HepG2 (cell line): ENCODE results near the gene OGG1. TPM values are rescaled to one million over a fixed set of nuclear protein-coding genes. Genes with fewer than 3 reads are reported as not detected.

ENCODE experiments used
- ARNT ChIP-seq: fragments of 450-650 bp; IDR thresholded peaks from 2 replicates; pipeline ENCODE4 v1.6.1; 2017
- ARNT2 ChIP-seq: sonication (generic); formaldehyde crosslinking; IDR thresholded peaks from 2 replicates; pipeline ENCODE4 v1.8.0; 2022; ENCODE audit warnings: mild to moderate bottlenecking, low read depth, missing genetic modification reagents, moderate library complexity
- BCL6 ChIP-seq: IDR thresholded peaks from 2 replicates; pipeline ENCODE4 v1.6.1; 2016; ENCODE audit warnings: missing genetic modification reagents, missing compliant biosample characterization
- KAT2B ChIP-seq: fragments of 150-350 bp; IDR thresholded peaks from 2 replicates; pipeline ENCODE4 v1.6.1; 2014; ENCODE audit warnings: low read depth, low read length, borderline replicate concordance
- KDM5A ChIP-seq: fragments of 200-600 bp; sonication (generic); IDR thresholded peaks from 2 replicates; pipeline ENCODE4 v1.7.0; 2018; ENCODE audit warnings: antibody characterized with exemption, mild to moderate bottlenecking, low read length, borderline replicate concordance
- MBNL3 ChIP-seq: fragments of 250-450 bp; sonication (Bioruptor Pico); conservative IDR thresholded peaks from 2 replicates; pipeline ENCODE4 v1.8.0; 2022; ENCODE audit warnings: mild to moderate bottlenecking, inconsistent platforms
- MXD3 ChIP-seq: IDR thresholded peaks from 2 replicates; pipeline ENCODE4 v1.6.1; 2016; ENCODE audit warnings: mild to moderate bottlenecking, missing biosample characterization, missing genetic modification reagents
- NR0B2 ChIP-seq: sonication (generic); formaldehyde crosslinking; IDR thresholded peaks from 2 replicates; pipeline ENCODE4 v1.4.0; 2020; ENCODE audit warnings: mild to moderate bottlenecking, missing genetic modification reagents
- NR2C2 ChIP-seq: sonication (generic); formaldehyde crosslinking; IDR thresholded peaks from 2 replicates; pipeline ENCODE4 v1.4.0; 2020; ENCODE audit warnings: missing genetic modification reagents, mild to moderate bottlenecking, moderate library complexity, borderline replicate concordance
- NR2F1 ChIP-seq, 2 experiments: fragments of 450-650 bp in 1 of 2; formaldehyde crosslinking in 1 of 2; IDR thresholded peaks; 2 replicates each; pipeline versions ENCODE4 v1.5.0 to v1.6.1; 2016 to 2020; ENCODE audit warnings: mild to moderate bottlenecking in 1 of 2, missing compliant biosample characterization in 1 of 2, missing genetic modification reagents in 1 of 2, moderate library complexity in 1 of 2
- POLR2AphosphoS2 ChIP-seq: IDR thresholded peaks from 2 replicates; pipeline ENCODE4 v1.6.1; 2011; ENCODE audit warnings: low read depth, low read length, improper control_type of control experiment
- RARA ChIP-seq: IDR thresholded peaks from 2 replicates; pipeline ENCODE4 v1.6.1; 2016; ENCODE audit warnings: missing genetic modification reagents, missing compliant biosample characterization
- RFXANK ChIP-seq: IDR thresholded peaks from 2 replicates; pipeline ENCODE4 v1.6.1; 2016
- SOX13 ChIP-seq, 3 experiments: fragments of 450-650 bp in 1 of 3; sonication (generic) in 1 of 3; formaldehyde crosslinking in 1 of 3; IDR thresholded peaks in 2 of 3; conservative IDR thresholded peaks in 1 of 3; 2 replicates each; pipeline versions ENCODE4 v1.5.0 to v1.6.1; 2016 to 2020; ENCODE audit warnings: antibody characterized with exemption in 1 of 3, mild to moderate bottlenecking in 1 of 3, missing compliant biosample characterization in 1 of 3, missing genetic modification reagents in 1 of 3, moderate library complexity in 1 of 3
- TFDP2 ChIP-seq: sonication (generic); formaldehyde crosslinking; IDR thresholded peaks from 2 replicates; pipeline ENCODE4 v1.4.0; 2020; ENCODE audit warnings: missing genetic modification reagents
- XRCC5 ChIP-seq: fragments of 200-400 bp; formaldehyde crosslinking; optimal IDR thresholded peaks from 2 replicates; pipeline ENCODE3; 2017; ENCODE audit warnings: mild to moderate bottlenecking, low read length
- ZBTB3 ChIP-seq: sonication (generic); formaldehyde crosslinking; IDR thresholded peaks from 2 replicates; pipeline ENCODE4 v1.4.0; 2020; ENCODE audit warnings: low read depth, mild to moderate bottlenecking, moderate library complexity, missing genetic modification reagents, borderline replicate concordance
- ZNF124 ChIP-seq: sonication (generic); formaldehyde crosslinking; IDR thresholded peaks from 2 replicates; pipeline ENCODE4 v1.4.0; 2020; ENCODE audit warnings: missing genetic modification reagents
- ZNF20 ChIP-seq: sonication (generic); formaldehyde crosslinking; IDR thresholded peaks from 2 replicates; pipeline ENCODE4 v1.4.0; 2020; ENCODE audit warnings: mild to moderate bottlenecking, moderate library complexity, missing genetic modification reagents
- ZNF460 ChIP-seq: sonication (generic); formaldehyde crosslinking; IDR thresholded peaks from 2 replicates; pipeline ENCODE4 v1.5.1; 2020; ENCODE audit warnings: missing genetic modification reagents, mild to moderate bottlenecking, borderline replicate concordance
- ZNF510 ChIP-seq: sonication (generic); formaldehyde crosslinking; IDR thresholded peaks from 2 replicates; pipeline ENCODE4 v1.4.0; 2020; ENCODE audit warnings: low read depth, mild to moderate bottlenecking, missing genetic modification reagents
- ZNF841 ChIP-seq: sonication (generic); formaldehyde crosslinking; IDR thresholded peaks from 2 replicates; pipeline ENCODE4 v1.8.1; 2023; ENCODE audit warnings: missing genetic modification reagents, borderline replicate concordance
- ZSCAN12 ChIP-seq: sonication (generic); formaldehyde crosslinking; IDR thresholded peaks from 2 replicates; pipeline ENCODE4 v1.9.0; 2021; ENCODE audit warnings: mild to moderate bottlenecking, missing genetic modification reagents
- polyA plus RNA-seq, 8 experiments: library from polyadenylated mRNA; depleted of rRNA in 3 of 8; stranded (reverse) in 7 of 8; unstranded in 1 of 8; fragments of >200 nt; fragmentation: Illumina TruSeq in 4 of 8; extraction: Trizol in 4 of 8; gene quantifications; 2 replicates each; pipeline versions ENCODE4 v1.2.1 to v1.2.3, GENCODE V29; 2011 to 2016; ENCODE audit warnings: low read depth in 4 of 8, missing spikeins in 1 of 8, mixed read lengths in 1 of 8; ENCODE audit not compliant: insufficient read depth in 1 of 8
- total RNA-seq, 5 experiments: library from RNA; depleted of rRNA; stranded (reverse); fragments of >200 nt; fragmentation: Illumina TruSeq; extraction: Trizol; gene quantifications; 2 replicates each; pipeline ENCODE4 v1.2.3, GENCODE V29; 2016; ENCODE audit warnings: low read depth in 1 of 5
- TF ChIP-seq, protein P1 (sequence below): sonication (generic); formaldehyde crosslinking; IDR thresholded peaks from 2 replicates; pipeline ENCODE4 v1.5.1; 2020; ENCODE audit warnings: missing genetic modification reagents, mild to moderate bottlenecking, borderline replicate concordance

The OGG1 gene
- total and polyA plus RNA-seq, 2 of the 13 experiments (the other 11 are each of a cell fraction or from before 2014, with no cell fraction given): 28.7 to 33.2 TPM

DNA sequence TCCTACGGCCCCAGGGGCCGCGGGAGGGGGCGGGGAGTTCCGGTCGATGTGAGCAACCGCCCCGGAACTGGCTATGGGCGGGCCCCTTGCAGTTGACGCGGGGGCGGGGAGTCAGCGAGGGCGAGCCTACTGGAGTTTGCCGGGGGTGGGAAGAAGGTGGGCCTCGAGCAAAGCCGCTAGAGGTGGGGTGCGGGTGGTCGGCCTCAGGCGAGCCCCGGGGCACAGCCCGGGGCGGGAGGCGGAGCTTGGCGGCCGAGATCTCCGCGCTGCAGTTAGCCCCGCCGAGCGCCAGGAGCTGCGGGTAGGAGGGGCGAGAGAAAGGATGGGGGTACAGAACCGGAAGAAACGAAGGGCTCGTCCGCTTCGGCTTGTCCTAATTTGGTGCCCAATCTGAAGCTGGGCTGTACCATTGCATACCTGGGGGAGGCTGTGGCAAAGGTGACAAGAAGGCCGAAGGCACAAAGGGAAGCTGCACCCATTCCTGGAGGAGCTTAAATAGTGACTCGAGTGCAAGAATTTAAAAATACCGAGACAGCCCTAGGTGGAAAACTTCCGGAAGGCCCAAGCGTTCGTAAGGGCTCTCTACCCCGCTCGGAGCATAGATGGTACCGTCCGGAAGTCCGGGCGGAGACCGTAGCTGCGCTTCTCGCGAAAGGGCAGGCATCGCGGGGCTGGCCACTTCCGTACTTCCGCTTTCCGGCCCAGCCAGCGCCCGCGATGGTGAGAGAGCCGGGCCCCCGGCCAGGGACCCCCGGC is 42.8 kb downstream of the OGG1 start, which contains the start of the genes ARPC4 and TADA3 (continued):
- TF ChIP-seq, protein P1, sequence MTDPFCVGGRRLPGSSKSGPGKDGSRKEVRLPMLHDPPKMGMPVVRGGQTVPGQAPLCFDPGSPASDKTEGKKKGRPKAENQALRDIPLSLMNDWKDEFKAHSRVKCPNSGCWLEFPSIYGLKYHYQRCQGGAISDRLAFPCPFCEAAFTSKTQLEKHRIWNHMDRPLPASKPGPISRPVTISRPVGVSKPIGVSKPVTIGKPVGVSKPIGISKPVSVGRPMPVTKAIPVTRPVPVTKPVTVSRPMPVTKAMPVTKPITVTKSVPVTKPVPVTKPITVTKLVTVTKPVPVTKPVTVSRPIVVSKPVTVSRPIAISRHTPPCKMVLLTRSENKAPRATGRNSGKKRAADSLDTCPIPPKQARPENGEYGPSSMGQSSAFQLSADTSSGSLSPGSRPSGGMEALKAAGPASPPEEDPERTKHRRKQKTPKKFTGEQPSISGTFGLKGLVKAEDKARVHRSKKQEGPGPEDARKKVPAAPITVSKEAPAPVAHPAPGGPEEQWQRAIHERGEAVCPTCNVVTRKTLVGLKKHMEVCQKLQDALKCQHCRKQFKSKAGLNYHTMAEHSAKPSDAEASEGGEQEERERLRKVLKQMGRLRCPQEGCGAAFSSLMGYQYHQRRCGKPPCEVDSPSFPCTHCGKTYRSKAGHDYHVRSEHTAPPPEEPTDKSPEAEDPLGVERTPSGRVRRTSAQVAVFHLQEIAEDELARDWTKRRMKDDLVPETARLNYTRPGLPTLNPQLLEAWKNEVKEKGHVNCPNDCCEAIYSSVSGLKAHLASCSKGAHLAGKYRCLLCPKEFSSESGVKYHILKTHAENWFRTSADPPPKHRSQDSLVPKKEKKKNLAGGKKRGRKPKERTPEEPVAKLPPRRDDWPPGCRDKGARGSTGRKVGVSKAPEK (CRISPR knock-in tag): no peak
- no peak for TF ChIP-seq NR0B2 (CRISPR knock-in tag)
- no peak for TF ChIP-seq ZNF20
- peak; percentile 77; the same call in 1 of the 2 replicates for TF ChIP-seq ARNT2 (CRISPR knock-in tag)
- no peak; the same call in 1 of the 2 replicates for TF ChIP-seq ZNF124
- peak; percentile 33; the same call in 1 of the 2 replicates for TF ChIP-seq MXD3 (CRISPR knock-in tag)
- no peak for TF ChIP-seq SOX13 (IDR thresholded peaks at IDR 0.05)
- no peak; a peak in 1 of 4 replicates for TF ChIP-seq SOX13 (CRISPR knock-in tag; conservative IDR thresholded peaks at IDR 0.05 in 1 of 2, IDR thresholded peaks at IDR 0.05 in 1 of 2)
- TF ChIP-seq RFXANK (CRISPR knock-in tag): no peak
- no peak for TF ChIP-seq ZBTB3 (CRISPR knock-in tag)
- TF ChIP-seq MBNL3 (CRISPR knock-in tag): no peak
- peak; percentile 53; the same call in 1 of the 2 replicates for TF ChIP-seq NR2C2 (CRISPR knock-in tag)
- no peak for TF ChIP-seq ARNT
- TF ChIP-seq ZNF460 (CRISPR knock-in tag): no peak
- no peak for TF ChIP-seq ZNF841
- no peak for TF ChIP-seq BCL6 (CRISPR knock-in tag)
- TF ChIP-seq KAT2B: no peak
- TF ChIP-seq ZNF510: no peak
- TF ChIP-seq KDM5A: peak; percentile 74; the same call in 1 of the 2 replicates
- TF ChIP-seq POLR2AphosphoS2: no peak
- no peak for TF ChIP-seq ZSCAN12
- TF ChIP-seq XRCC5: peak; percentile 20
- no peak for TF ChIP-seq RARA (CRISPR knock-in tag)
- no peak for TF ChIP-seq NR2F1 (CRISPR knock-in tag; IDR thresholded peaks at IDR 0.05)
- TF ChIP-seq TFDP2: peak; percentile 53; the same call in 1 of the 2 replicates
